Neural progenitor cell (in vitro differentiated cells): ENCODE measurements around the gene DTNBP1.

ENCODE experiments used
- EZH2 ChIP-seq: fragments of 200-600 bp; sonication (generic); IDR thresholded peaks from 2 replicates; pipeline ENCODE4 v1.6.1; 2017; ENCODE audit warnings: antibody characterized with exemption, mild to moderate bottlenecking, moderate library complexity
- EZH2phosphoT487 ChIP-seq: fragments of 200-600 bp; sonication (generic); IDR thresholded peaks from 2 replicates; pipeline ENCODE4 v1.6.1; 2017; ENCODE audit warnings: antibody characterized with exemption
- TF ChIP-seq, protein P1 (sequence below): fragments of 200-600 bp; sonication (generic); IDR thresholded peaks from 2 replicates; pipeline ENCODE4 v1.5.1; 2017; ENCODE audit warnings: antibody characterized with exemption, mild to moderate bottlenecking

GRCh38 chr6:15475872-15476271 is 187.0 kb downstream of the DTNBP1 start:
- TF ChIP-seq, protein P1, sequence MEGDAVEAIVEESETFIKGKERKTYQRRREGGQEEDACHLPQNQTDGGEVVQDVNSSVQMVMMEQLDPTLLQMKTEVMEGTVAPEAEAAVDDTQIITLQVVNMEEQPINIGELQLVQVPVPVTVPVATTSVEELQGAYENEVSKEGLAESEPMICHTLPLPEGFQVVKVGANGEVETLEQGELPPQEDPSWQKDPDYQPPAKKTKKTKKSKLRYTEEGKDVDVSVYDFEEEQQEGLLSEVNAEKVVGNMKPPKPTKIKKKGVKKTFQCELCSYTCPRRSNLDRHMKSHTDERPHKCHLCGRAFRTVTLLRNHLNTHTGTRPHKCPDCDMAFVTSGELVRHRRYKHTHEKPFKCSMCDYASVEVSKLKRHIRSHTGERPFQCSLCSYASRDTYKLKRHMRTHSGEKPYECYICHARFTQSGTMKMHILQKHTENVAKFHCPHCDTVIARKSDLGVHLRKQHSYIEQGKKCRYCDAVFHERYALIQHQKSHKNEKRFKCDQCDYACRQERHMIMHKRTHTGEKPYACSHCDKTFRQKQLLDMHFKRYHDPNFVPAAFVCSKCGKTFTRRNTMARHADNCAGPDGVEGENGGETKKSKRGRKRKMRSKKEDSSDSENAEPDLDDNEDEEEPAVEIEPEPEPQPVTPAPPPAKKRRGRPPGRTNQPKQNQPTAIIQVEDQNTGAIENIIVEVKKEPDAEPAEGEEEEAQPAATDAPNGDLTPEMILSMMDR: no peak
- TF ChIP-seq EZH2 (no peak), EZH2phosphoT487 (no peak)
